ENCODE data around the gene KLF13. TPM values are rescaled to one million over a fixed set of nuclear protein-coding genes. Genes with fewer than 3 reads are reported as not detected.

Gene KLF13
- total RNA-seq, 1 donor, result 58.6 TPM

- TF ChIP-seq CTCF (IDR thresholded peaks at IDR 0.05; ENCODE audit: extremely low read depth, low read depth, low read length), result no peak
- Histone ChIP-seq H3K4me2 (ENCODE audit: insufficient read depth, low read length) (no peak overlapping the region), H3K36me3 (ENCODE audit: insufficient read depth, low read length) (peaks cover 8% of the 10 kb centered on the region)
Measured at GRCh38 chr15:31382713-31383045, 56.0 kb downstream of the KLF13 start.

GRCh38 chr15:31383139-31383538, 56.5 kb downstream of the KLF13 start:
- Histone ChIP-seq H3K27ac (ENCODE audit: low read depth, low read length) (no peak overlapping the region), H3K27me3 (ENCODE audit: insufficient read depth, low read length) (no peaks in the 10 kb centered on the region), H3K4me3 (ENCODE audit: insufficient read depth, low read length) (no peak overlapping the region), H3K36me3 (ENCODE audit: insufficient read depth, low read length) (peaks cover 8% of the 10 kb centered on the region), H3K4me2 (ENCODE audit: insufficient read depth, low read length) (no peak overlapping the region), H3K79me2 (ENCODE audit: insufficient read depth, low read length) (no peaks in the 10 kb centered on the region), H3K4me1 (ENCODE audit: insufficient read depth, low read length) (peaks cover 14% of the 10 kb centered on the region), H4K20me1 (ENCODE audit: insufficient read depth, low read length) (no peaks in the 10 kb centered on the region), H3K9me3 (ENCODE audit: low read depth, low read length) (no peaks in the 10 kb centered on the region), H2AFZ (ENCODE audit: low read length) (no peak overlapping the region)
- DNase-seq (ENCODE audit: insufficient read length, low spot score, missing footprints), result no peak
- TF ChIP-seq CTCF (IDR thresholded peaks at IDR 0.05; ENCODE audit: extremely low read depth, low read depth, low read length), result no peak

More at GRCh38 chr15:31382713-31383045, 56.0 kb downstream of the KLF13 start:
- no peak for DNase-seq (ENCODE audit: insufficient read length, low spot score, missing footprints)
- no peak overlapping the region for H3K4me3 ChIP-seq (ENCODE audit: insufficient read depth, low read length)
- H3K4me1 ChIP-seq (ENCODE audit: insufficient read depth, low read length), result peaks cover 10% of the 10 kb centered on the region
- no peaks in the 10 kb centered on the region for H4K20me1 ChIP-seq (ENCODE audit: insufficient read depth, low read length)
- no peak overlapping the region for H2AFZ ChIP-seq (ENCODE audit: low read length)
- H3K27me3 ChIP-seq (ENCODE audit: insufficient read depth, low read length), result no peaks in the 10 kb centered on the region
- no peaks in the 10 kb centered on the region for H3K9me3 ChIP-seq (ENCODE audit: low read depth, low read length)
- H3K79me2 ChIP-seq (ENCODE audit: insufficient read depth, low read length), result peaks cover 3% of the 10 kb centered on the region
- no peak overlapping the region for H3K27ac ChIP-seq (ENCODE audit: low read depth, low read length)

- DNase-seq (ENCODE audit: insufficient read length, low spot score, missing footprints), result no peak
- H3K4me3 ChIP-seq (ENCODE audit: insufficient read depth, low read length), result no peak overlapping the region
- no peak for TF ChIP-seq CTCF (IDR thresholded peaks at IDR 0.05; ENCODE audit: extremely low read depth, low read depth, low read length)
Measured at GRCh38 chr15:31384568-31384967, 57.9 kb downstream of the KLF13 start.

GRCh38 chr15:31385736-31386135, 59.1 kb downstream of the KLF13 start:
- peaks cover 17% of the 10 kb centered on the region for H3K4me1 ChIP-seq (ENCODE audit: insufficient read depth, low read length)

More at GRCh38 chr15:31384568-31384967, 57.9 kb downstream of the KLF13 start:
- Histone ChIP-seq H4K20me1 (ENCODE audit: insufficient read depth, low read length) (no peaks in the 10 kb centered on the region), H3K4me1 (ENCODE audit: insufficient read depth, low read length) (peaks cover 17% of the 10 kb centered on the region), H3K36me3 (ENCODE audit: insufficient read depth, low read length) (peaks cover 8% of the 10 kb centered on the region), H2AFZ (ENCODE audit: low read length) (no peak overlapping the region), H3K9me3 (ENCODE audit: low read depth, low read length) (no peaks in the 10 kb centered on the region), H3K27me3 (ENCODE audit: insufficient read depth, low read length) (no peaks in the 10 kb centered on the region), H3K27ac (ENCODE audit: low read depth, low read length) (no peak overlapping the region), H3K79me2 (ENCODE audit: insufficient read depth, low read length) (no peaks in the 10 kb centered on the region), H3K4me2 (ENCODE audit: insufficient read depth, low read length) (no peak overlapping the region)

More at GRCh38 chr15:31385736-31386135, 59.1 kb downstream of the KLF13 start:
- no peak overlapping the region for H3K4me3 ChIP-seq (ENCODE audit: insufficient read depth, low read length)
- no peaks in the 10 kb centered on the region for H3K27me3 ChIP-seq (ENCODE audit: insufficient read depth, low read length)
- no peaks in the 10 kb centered on the region for H3K36me3 ChIP-seq (ENCODE audit: insufficient read depth, low read length)
- H4K20me1 ChIP-seq (ENCODE audit: insufficient read depth, low read length), result no peaks in the 10 kb centered on the region
- no peak overlapping the region for H2AFZ ChIP-seq (ENCODE audit: low read length)
- DNase-seq (ENCODE audit: insufficient read length, low spot score, missing footprints), result no peak
- H3K27ac ChIP-seq (ENCODE audit: low read depth, low read length), result no peak overlapping the region
- no peaks in the 10 kb centered on the region for H3K79me2 ChIP-seq (ENCODE audit: insufficient read depth, low read length)
- H3K4me2 ChIP-seq (ENCODE audit: insufficient read depth, low read length), result no peak overlapping the region
- TF ChIP-seq CTCF (IDR thresholded peaks at IDR 0.05; ENCODE audit: extremely low read depth, low read depth, low read length), result no peak
- no peaks in the 10 kb centered on the region for H3K9me3 ChIP-seq (ENCODE audit: low read depth, low read length)

Data from osteoblast (primary cell).